ENCODE data around the gene NRG3. TPM values are rescaled to one million over a fixed set of nuclear protein-coding genes. Genes with fewer than 3 reads are reported as not detected.

The NRG3 gene
- total RNA-seq, 1 experiment from 2014 or later: not detected

- Histone ChIP-seq H3K27me3 (ENCODE audit: insufficient read depth, low read length) (no peaks in the 10 kb centered on the region), H3K36me3 (ENCODE audit: control insufficient read depth in 1 of 2, insufficient read depth in 2 of 2, low read length in 2 of 2) (no peaks in the 10 kb centered on the region), H3K9me2 (ENCODE audit: insufficient read depth) (no peaks in the 10 kb centered on the region), H3K4me3 (replicated peaks in 1 of 2; ENCODE audit: low read depth in 1 of 2, low read length in 2 of 2) (no peak overlapping the region), H3K9me3 (ENCODE audit: control insufficient read depth in 1 of 2, insufficient read depth in 1 of 2, low read depth in 1 of 2, low read length in 2 of 2) (peaks cover 7 to 23% of the 10 kb centered on the region in 2 experiments; a peak in 2 of 4 replicates), H3K4me2 (ENCODE audit: low read length) (no peak overlapping the region), H3K79me2 (ENCODE audit: insufficient read depth, low read length) (no peaks in the 10 kb centered on the region), H2AFZ (ENCODE audit: low read depth, low read length, poor library complexity, severe bottlenecking) (no peak overlapping the region), H3K4me1 (ENCODE audit: control insufficient read depth in 1 of 2, insufficient read depth in 2 of 2, low read length in 2 of 2) (no peaks in the 10 kb centered on the region), H3K9ac (ENCODE audit: low read length) (no peak overlapping the region), H4K20me1 (ENCODE audit: insufficient read depth) (no peaks in the 10 kb centered on the region), H3K27ac (ENCODE audit: low read depth, low read length) (no peak overlapping the region)
- ChIA-PET CTCF (no interaction called here), POLR2A (no interaction called here), RAD21 (ENCODE audit: low non-redundant PET in 1 of 2, low total read pairs in 2 of 2, uncharacterized antibody in 2 of 2, unreplicated experiment in 2 of 2) (no interaction called here)
- DNase-seq (ENCODE audit: low read depth, low spot score) (no peak), ATAC-seq (no peak)
- TF ChIP-seq ATF3 (IDR thresholded peaks at IDR 0.05) (no peak), FOSL1 (IDR thresholded peaks at IDR 0.05; ENCODE audit: low read depth) (no peak), SRF (IDR thresholded peaks at IDR 0.05; ENCODE audit: low read depth) (no peak), RAD21 (IDR thresholded peaks at IDR 0.05; ENCODE audit: low read depth) (no peak), POLR2A (IDR thresholded peaks at IDR 0.05; ENCODE audit: borderline replicate concordance, extremely low read depth, insufficient read depth, insufficient read length) (no peak), POLR2AphosphoS5 (IDR thresholded peaks at IDR 0.05; ENCODE audit: low read depth, low read length) (no peak), EZH2 (IDR thresholded peaks at IDR 0.05) (no peak)
- BruUV-seq (replicated peaks): no TSS peak
- intact Hi-C loops (cut with micrococcal nuclease): no loop called here
Measured at GRCh38 chr10:82294874-82295378, 419.9 kb downstream of the NRG3 start.

- Histone ChIP-seq H3K9ac (ENCODE audit: low read length) (no peak overlapping the region), H3K9me3 (ENCODE audit: control insufficient read depth in 1 of 2, insufficient read depth in 1 of 2, low read depth in 1 of 2, low read length in 2 of 2) (peaks cover 0 to 17% of the 10 kb centered on the region in 2 experiments; a peak in 2 of 4 replicates), H3K4me1 (ENCODE audit: control insufficient read depth in 1 of 2, insufficient read depth in 2 of 2, low read length in 2 of 2) (no peaks in the 10 kb centered on the region), H3K36me3 (ENCODE audit: control insufficient read depth in 1 of 2, insufficient read depth in 2 of 2, low read length in 2 of 2) (no peaks in the 10 kb centered on the region), H3K4me3 (replicated peaks in 1 of 2; ENCODE audit: low read depth in 1 of 2, low read length in 2 of 2) (no peak overlapping the region), H4K20me1 (ENCODE audit: insufficient read depth) (no peaks in the 10 kb centered on the region), H3K27me3 (ENCODE audit: insufficient read depth, low read length) (no peaks in the 10 kb centered on the region), H3K4me2 (ENCODE audit: low read length) (no peak overlapping the region), H3K79me2 (ENCODE audit: insufficient read depth, low read length) (no peaks in the 10 kb centered on the region), H3K9me2 (ENCODE audit: insufficient read depth) (no peaks in the 10 kb centered on the region), H2AFZ (ENCODE audit: low read depth, low read length, poor library complexity, severe bottlenecking) (no peak overlapping the region), H3K27ac (ENCODE audit: low read depth, low read length) (no peak overlapping the region)
- RAD21 ChIA-PET (ENCODE audit: low non-redundant PET in 1 of 2, low total read pairs in 2 of 2, uncharacterized antibody in 2 of 2, unreplicated experiment in 2 of 2): no interaction called here
- POLR2A ChIA-PET: no interaction called here
- CTCF ChIA-PET: no interaction called here
- intact Hi-C loops (cut with micrococcal nuclease): no loop called here
- no peak for TF ChIP-seq SP1 (IDR thresholded peaks at IDR 0.05; ENCODE audit: low read depth)
- no peak for TF ChIP-seq ATF3 (IDR thresholded peaks at IDR 0.05)
- no peak for TF ChIP-seq YY1 (IDR thresholded peaks at IDR 0.05; ENCODE audit: extremely low read depth, insufficient replicate concordance, low read depth, low read length)
- no peak for TF ChIP-seq POLR2A (IDR thresholded peaks at IDR 0.05; ENCODE audit: borderline replicate concordance, extremely low read depth, insufficient read depth, insufficient read length)
- no peak for TF ChIP-seq ZBTB33 (IDR thresholded peaks at IDR 0.05; ENCODE audit: extremely low read depth, insufficient replicate concordance, low read length)
- no peak for TF ChIP-seq CEBPB (IDR thresholded peaks at IDR 0.05; ENCODE audit: low read depth)
- no peak for TF ChIP-seq EGR1 (IDR thresholded peaks at IDR 0.05; ENCODE audit: low read depth)
- no peak for TF ChIP-seq MAX (IDR thresholded peaks at IDR 0.05)
- ATAC-seq: no peak
- no TSS peak for BruUV-seq (replicated peaks)
- no peak for DNase-seq (ENCODE audit: low read depth, low spot score)
Measured at GRCh38 chr10:82308641-82309040, 433.6 kb downstream of the NRG3 start.
